ENCODE data around the gene BAHCC1.

DNA sequence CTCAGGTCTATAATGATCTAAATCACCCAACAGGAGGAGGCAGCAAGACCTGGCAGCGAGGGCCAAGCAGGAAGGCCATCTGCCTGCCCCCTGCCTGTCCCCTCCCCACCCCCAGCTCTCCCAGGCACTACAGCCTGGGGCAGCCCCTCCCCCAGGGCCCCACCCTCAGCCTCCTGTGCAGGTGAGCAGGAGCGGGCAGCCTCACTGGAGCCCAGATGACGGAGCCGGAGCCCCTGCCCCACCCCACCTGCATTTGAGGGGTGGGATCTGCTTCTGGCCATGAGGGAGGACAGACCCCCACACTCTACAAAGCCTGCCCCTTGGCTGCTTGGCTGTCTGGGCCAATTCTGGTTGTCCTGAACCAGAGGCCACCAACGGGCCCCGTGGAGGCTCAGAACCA lies 12.4 kb upstream of the BAHCC1 start:
- TF ChIP-seq, protein P1, sequence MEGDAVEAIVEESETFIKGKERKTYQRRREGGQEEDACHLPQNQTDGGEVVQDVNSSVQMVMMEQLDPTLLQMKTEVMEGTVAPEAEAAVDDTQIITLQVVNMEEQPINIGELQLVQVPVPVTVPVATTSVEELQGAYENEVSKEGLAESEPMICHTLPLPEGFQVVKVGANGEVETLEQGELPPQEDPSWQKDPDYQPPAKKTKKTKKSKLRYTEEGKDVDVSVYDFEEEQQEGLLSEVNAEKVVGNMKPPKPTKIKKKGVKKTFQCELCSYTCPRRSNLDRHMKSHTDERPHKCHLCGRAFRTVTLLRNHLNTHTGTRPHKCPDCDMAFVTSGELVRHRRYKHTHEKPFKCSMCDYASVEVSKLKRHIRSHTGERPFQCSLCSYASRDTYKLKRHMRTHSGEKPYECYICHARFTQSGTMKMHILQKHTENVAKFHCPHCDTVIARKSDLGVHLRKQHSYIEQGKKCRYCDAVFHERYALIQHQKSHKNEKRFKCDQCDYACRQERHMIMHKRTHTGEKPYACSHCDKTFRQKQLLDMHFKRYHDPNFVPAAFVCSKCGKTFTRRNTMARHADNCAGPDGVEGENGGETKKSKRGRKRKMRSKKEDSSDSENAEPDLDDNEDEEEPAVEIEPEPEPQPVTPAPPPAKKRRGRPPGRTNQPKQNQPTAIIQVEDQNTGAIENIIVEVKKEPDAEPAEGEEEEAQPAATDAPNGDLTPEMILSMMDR (conservative IDR thresholded peaks at IDR 0.05; ENCODE audit: low read depth, low read length): no peak
- TF ChIP-seq EZH2 (IDR thresholded peaks at IDR 0.05; ENCODE audit: low read length, unreplicated experiment): no peak
